NOMO-1 treated with dmso at 0.1 percent for 144 hours (cell line): ENCODE results near the gene TUBGCP6.

Source experiments
- DNase-seq: peaks from one replicate; lab custom pipeline; 2025; ENCODE audit not compliant: unreplicated experiment; lab: John Stamatoyannopoulos, UW

Gene TUBGCP6

GRCh38 chr22:50229370-50229769, 15.5 kb downstream of the TUBGCP6 start:
- DNase-seq = no peak

GRCh38 chr22:50228366-50228765, 16.5 kb downstream of the TUBGCP6 start:
- no peak for DNase-seq

DNA sequence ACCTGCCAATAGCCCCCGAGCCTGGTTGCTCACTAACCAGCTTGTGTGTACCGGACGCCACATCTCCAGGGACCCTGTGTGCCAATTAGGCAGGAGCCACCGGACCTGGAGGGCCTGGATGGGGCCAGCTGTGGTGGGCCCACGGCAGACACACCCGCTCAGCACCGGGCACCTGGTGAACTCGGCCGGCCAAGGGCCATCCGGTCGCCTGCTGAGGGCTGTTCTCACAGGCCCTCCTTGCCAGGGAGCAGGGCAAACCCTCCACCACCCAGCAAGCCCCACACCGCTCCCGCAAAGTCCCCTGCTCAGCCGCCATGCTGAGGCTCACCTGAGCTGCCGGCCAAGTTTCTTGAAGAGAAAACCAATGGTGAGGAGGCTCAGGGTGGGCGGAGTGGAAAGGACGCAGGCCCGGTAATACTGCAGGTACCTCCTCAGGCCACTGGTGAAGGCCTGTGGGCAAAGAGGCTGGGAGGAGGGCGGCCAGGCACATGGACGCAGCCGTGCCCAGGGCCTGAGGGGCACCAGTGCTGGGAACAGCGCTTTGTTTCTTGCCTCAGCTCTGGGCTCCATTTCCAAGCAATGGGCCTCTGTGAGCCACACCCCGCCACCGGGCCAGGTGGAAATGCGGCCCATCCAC, 17.1 kb downstream of the TUBGCP6 start:
- no peak for DNase-seq

GRCh38 chr22:50226875-50227165, 18.0 kb downstream of the TUBGCP6 start:
- DNase-seq = no peak

- no peak for DNase-seq
Measured at GRCh38 chr22:50226063-50226874, 18.6 kb downstream of the TUBGCP6 start.

- no peak for DNase-seq
Measured at GRCh38 chr22:50225200-50225969, 19.4 kb downstream of the TUBGCP6 start.

- no peak for DNase-seq
Measured at GRCh38 chr22:50224071-50224470, 20.8 kb downstream of the TUBGCP6 start.

GRCh38 chr22:50222508-50222907, 22.3 kb downstream of the TUBGCP6 start:
- no peak for DNase-seq

DNA sequence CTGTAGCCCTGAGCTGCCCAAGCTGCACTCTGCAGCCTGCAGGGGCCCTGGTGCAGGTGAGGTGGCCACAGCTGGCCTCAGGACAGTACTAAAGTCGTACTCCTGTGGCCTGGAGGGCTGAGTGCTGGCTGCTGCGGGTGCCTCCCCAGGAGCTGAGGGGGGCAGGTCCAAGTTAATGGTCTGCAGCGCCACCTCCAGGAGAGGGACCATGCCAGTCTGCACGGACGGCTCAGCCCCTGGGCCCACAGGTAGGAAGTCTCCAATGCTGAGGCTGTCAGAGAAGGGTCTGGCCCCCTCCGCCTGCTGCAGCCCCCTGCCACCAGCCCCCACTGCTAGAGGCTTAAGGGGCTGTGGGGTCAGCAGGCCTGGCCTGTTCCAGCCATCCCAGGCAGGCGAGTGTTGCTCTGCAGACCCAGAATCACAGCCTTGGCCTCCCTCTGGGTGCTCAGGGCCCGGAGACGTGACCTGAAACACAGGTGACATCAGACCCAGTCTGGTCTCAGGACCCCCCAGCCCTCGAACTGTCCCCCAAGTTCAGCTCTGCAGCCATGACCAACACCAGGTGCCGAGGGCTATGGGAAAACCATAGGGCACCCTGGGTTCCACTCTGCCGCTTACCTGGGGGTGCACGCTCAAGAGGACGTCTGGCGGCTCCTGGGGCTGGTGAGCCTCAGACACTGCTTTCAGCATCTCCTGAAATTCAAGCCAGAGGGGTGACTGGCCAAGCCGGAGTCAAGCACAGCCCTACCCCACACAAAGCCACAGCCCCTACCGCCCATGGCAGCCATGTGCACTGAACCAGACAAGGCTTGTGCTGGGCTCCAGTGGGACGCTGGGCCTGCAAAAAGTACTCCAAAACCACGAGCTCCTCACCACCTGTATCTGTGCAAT, 23.2 kb downstream of the TUBGCP6 start:
- DNase-seq = no peak

DNA sequence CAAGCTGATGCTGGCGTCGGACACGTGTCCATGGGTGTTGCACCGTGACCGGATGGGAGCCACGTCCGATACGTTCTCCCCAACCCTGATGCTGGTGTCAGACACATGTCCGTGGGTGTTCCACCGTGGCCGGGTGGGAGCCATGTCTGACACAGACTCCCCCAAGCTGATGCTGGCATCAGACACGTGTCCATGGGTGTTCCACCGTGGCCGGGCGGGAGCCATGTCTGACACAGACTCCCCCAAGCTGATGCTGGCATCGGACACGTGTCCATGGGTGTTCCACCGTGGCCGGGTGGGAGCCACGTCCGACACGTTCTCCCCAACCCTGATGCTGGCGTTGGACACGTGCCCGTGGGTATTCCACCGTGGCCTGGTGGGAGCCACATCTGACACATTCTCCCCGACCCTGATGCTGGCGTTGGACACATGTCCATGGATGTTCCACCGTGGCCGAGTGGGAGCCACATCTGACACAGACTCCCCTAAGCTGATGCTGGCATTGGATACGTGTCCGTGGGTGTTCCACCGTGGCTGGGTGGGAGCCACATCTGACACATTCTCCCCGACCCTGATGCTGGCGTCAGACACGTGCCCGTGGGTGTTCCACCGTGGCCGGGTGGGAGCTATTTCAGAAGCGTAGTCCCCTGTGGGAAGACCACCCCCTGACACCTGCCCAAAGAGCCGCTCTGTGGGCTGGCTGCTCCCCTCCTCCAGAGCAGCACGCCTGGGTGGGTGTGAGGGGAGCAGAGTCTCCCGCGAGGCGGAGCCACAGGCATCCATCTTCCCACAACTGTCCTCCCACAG, 24.0 kb downstream of the TUBGCP6 start:
- no peak for DNase-seq

- DNase-seq = no peak
Measured at GRCh38 chr22:50219800-50220602, 24.8 kb downstream of the TUBGCP6 start.

DNA sequence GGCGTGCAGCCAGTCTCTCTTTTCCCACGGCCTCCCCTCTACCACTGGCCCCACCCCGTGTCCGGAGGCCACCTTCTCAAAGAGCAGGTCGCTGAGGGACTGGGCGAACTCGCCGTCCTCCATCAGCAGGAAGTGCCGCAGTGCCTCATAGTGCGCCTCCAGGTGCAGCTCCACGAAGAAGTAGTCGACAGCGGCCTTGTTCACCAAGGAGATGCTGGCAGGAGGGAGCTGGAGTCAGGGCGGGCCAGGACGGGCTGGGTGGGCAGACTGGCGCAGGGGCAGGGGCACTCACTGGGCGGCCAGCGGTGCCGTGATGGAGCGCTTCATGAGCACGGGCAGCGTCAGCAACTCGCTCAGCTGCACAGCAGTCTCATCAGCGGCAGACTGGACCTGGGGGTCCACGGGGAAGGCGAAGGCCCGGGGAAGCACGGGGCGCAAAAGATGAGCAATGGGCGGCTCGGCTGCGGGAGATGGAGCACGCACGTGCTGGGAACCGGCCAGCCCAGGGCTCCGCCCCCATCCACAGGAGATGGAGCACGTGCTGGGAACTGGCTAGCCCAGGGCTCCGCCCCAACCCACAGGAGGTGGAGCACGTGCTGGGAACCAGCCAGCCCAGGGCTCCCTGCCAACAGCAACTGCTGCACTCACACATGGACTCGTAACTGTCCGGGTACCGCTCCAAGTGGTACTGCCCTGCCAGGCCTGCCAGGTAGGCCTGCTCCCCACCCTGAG, 25.7 kb downstream of the TUBGCP6 start:
- no peak for DNase-seq

DNA sequence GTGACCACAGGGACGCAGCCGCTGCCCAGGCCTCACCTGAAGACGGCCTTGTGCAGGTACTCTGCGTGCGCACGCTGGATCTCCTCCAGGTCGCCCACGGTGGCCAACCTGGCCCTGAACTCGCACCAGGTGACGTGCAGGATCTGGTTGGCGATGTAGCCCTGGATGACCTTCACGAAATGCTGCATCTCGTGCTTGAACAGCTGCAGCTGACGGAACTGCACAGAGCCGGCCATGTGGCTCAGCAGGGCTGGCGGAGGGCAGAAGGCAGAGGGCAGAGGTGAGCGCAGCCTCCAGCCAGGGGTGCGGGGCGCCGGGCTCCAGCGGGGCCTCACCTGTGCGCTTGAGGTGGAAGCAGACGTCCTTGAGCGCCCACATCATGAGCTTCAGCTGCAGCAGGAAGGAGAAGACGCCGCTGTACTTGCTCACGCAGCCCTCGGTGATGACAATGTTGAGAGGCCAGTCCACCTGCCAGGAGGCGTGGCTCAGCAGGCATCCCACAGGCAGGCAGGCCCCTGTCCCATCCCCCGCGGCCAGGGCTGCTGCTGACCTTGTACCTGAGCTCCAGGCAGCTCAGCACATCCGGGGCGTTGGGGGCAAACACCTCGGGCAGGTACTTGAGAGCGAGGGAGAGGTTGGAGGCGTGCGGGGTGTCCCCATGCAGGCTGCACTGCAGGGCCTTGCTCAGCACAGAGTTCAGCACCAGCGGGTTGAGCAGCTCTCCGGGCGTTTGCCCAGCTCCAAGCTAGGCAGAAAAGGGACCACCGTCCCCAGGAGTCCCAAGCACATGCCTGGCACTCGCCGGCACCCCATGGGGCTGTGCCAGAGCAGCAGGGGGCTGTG, 26.4 kb downstream of the TUBGCP6 start:
- no peak for DNase-seq

- no peak for DNase-seq
Measured at GRCh38 chr22:50217543-50218152, 27.2 kb downstream of the TUBGCP6 start.

DNA sequence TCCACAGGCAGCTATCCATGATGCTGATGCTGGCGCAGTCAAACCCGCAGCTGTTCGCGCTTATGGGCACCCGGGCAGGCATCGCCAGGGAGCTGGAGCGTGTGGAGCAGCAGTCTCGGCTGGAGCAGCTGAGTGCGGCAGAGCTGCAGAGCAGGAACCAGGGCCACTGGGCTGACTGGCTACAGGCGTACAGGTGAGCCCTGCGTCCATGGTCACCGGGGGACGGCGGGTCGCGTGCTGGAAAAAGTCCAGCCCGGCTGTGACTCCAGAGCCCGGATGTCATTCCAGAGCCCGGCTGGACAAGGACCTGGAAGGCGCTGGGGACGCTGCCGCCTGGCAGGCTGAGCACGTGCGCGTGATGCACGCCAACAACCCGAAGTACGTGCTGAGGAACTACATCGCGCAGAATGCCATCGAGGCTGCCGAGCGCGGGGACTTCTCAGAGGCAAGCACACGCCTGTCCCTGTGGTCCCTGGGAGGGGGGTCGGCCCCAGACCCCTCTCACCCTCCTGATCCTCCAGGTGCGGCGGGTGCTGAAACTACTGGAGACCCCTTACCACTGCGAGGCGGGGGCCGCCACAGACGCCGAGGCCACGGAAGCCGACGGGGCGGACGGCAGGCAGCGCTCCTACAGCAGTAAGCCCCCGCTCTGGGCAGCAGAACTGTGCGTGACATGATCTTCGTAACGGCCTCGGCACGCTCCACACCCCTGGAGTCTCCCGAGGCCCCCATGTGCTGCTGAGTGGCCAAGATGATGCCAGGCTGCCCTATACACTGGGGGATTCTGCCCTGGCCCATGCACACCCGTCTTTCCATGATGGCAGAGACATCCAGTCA, 27.9 kb downstream of the TUBGCP6 start:
- DNase-seq = no peak

DNA sequence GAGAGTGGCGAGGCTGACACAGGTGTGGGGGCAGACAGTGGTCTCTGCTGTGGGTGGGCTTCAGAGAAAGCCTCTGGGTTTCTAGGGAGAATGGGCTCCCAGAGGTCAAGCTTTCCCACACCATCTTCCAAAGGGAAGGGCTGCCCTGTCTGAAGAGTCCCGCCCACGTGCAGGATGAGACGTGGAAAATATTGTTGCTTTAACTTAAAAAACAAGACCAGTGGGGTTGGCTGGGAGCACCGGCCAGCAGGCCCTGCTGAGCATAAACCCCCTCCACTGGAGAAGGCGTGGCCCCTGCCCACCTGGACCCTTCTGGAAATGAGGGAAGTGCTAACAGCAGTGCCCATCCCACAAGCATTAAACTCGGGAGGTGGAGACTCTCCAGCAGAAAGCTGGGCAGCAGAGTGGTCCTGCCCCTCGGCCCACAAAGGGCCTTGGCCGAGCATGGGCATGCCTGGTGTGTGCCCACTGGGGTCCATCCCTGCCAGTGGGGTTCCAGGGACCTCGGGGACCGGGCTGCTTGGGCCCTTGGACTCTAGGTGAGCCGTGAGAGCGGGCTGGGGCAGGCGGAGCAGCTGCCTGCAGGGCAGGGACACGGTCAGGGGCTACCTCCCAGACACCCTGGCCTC, 28.7 kb downstream of the TUBGCP6 start:
- no peak for DNase-seq
